GM21717 (cell line): ENCODE results near the gene KCNQ5.
"Not testable (repeated sequence)": the region's sequence is repeated elsewhere in the genome, so short reads cannot be mapped to it uniquely, and the experiment has no call there.

Source experiments
- ATAC-seq: cut with Tn5 transposase; IDR thresholded peaks from one replicate; pipeline ENCODE4 v1.9.1; 2021; ENCODE audit warnings: mild to moderate bottlenecking, moderate library complexity; ENCODE audit not compliant: unreplicated experiment

Gene KCNQ5

DNA sequence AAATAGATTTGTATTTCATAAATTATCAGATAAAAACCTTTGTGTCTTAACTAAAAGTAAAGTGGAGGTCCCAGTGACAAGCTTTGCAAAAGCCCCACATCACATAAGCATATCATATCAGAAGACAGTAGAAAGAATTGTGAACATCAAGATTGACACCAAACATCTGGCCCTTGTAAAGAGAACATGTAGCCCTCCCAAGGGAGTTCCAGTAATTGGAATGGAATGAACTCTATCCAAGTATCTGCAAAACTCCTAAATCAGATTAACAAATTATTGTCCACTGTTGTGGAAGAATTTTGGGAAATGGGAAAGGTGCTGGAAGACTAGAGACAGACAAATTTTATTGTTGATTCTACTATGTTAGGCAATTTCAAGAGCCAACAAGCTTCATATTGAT is 268.8 kb downstream of the KCNQ5 start:
- no peak for ATAC-seq

- no peak for ATAC-seq
Observed at GRCh38 chr6:72892901-72893300, 271.0 kb downstream of the KCNQ5 start.

- no peak for ATAC-seq
Observed at GRCh38 chr6:72894091-72894490, 272.2 kb downstream of the KCNQ5 start.

GRCh38 chr6:72898313-72898712 is 276.4 kb downstream of the KCNQ5 start:
- ATAC-seq, result not testable (repeated sequence)

DNA sequence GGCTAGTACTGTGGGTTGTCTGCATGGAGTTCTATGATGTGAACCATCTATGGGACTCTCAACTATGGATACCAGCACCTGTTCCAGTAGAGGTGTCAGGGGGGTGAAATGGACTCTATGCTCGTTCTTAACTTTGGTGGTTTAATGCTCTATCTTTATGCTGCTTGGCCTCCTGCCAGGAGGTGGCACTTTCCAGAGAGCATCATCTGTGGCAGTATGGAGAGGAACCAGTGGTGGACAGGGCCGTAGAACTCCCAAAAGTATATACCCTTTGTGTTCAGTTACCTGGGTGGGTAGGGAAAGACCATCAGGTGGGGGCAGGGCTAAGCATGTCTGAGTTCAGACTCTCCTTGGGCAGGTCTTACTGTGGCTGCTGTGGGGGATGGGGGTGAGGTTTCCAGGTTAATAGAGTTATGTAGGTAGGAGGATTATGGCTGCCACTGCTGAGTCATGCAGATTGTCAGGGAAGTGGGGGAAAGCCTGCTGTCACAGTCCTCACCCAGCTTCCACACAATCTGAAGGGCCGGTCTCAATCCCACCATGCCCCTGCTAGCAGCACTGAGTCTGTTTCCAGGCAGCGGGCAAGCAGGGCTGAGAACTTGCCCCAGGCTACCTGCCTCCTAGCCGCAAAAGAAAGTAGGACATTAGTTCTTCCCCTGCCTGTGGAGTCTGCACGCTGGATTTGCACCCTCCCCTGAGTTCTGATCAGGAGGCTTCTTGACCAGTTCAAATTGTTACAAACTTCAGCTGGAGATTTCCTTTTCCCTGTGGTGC is 284.0 kb downstream of the KCNQ5 start:
- ATAC-seq, result no peak

DNA sequence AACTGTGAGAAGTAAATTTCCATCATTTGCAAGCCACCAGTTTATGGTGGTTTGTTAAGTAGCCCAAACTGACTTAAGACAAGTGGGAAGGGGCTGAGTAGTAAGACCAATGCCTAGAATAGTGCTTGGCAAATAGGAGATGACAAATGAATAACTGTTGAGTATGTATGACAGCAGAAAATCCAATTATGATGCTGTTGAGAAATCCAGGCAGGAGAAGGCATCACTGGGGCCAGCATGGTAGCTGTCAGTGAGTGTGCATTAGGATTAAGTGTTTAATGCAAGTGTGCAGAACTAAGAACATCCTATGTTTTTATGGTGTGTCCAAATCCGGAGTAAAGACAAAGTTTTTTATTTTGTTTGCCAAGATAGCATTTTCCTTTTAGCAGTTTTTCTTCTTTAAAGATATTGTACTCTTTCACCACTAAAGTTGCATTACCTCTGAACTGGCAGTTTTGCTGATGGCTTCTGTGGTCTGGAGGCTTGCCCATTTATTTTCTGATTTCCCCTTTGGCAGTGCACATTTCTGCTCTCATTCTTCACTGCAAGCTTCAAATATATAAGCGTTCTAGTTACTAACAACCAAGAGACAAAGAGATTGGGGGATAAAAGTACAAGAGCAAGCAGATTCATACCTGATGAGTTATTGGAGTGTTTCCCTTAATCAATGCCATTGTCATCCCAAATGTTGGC is 289.7 kb downstream of the KCNQ5 start:
- no peak for ATAC-seq

- no peak for ATAC-seq
Observed at GRCh38 chr6:72913797-72914196, 291.9 kb downstream of the KCNQ5 start.

- ATAC-seq, result no peak
Observed at GRCh38 chr6:72916298-72916697, 294.4 kb downstream of the KCNQ5 start.

DNA sequence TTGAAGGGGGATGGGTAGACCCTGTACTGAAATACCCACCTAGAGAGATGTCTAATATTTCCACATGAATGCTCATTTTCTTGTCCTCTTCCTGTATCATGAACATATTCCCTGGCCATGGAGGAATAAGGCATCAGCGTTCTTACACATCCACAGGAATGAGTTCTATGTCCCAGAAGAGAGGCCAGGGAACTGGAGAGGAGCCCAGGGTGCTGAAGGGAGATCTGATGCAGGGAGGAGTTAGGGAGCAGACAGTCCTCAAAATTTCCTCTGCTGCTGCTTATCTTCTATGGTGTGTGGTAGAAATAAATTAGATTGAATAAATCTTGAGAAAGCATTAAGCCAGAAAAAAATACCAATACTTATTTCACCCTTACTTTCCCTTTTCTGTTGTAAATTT is 295.0 kb downstream of the KCNQ5 start:
- ATAC-seq, result no peak

- ATAC-seq, result no peak
Observed at GRCh38 chr6:72922401-72922800, 300.5 kb downstream of the KCNQ5 start.

DNA sequence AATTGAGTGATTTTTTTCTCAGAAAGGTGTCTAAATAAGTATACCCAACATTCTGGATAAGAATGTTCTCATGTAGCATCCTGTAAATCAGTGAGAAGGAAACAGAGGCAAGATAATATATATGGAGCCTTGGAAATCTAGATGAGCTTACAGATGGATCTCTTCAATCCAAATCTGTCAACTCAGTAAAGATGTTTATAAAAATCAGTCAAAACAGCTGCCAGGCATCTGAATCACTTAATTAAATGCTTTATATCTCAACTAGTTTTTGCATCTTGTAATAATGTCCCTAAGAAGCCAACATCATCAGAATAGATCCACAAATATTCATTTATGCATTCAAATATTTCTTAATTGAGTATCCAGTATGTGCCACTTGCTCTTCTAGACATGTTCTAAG is 303.3 kb downstream of the KCNQ5 start:
- no peak for ATAC-seq

DNA sequence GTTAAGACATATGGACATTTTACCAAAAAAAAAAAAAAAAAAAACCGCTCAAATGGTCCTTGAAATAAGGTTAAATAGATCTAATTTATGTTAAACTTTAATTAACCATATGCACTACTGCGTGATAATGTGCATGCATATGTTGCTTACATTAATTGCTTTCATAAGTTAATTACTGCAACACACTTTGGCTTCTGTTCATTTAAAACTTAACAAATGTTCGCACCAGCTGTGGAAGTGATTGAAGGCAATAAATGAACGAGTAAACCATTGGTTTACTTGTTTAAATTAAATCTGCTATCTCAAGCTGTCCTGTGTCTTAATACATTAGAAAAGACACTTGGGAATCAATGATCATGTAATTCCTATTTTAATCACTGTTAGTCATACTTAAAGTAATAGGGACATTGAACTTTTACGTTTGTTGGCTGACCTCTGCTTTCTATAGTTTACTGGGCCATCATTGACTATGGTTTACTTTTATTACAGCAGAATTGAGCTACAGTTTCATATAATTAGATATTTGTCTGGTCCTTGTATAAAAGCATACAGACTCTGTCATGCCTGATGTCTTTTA is 308.8 kb downstream of the KCNQ5 start:
- no peak for ATAC-seq

DNA sequence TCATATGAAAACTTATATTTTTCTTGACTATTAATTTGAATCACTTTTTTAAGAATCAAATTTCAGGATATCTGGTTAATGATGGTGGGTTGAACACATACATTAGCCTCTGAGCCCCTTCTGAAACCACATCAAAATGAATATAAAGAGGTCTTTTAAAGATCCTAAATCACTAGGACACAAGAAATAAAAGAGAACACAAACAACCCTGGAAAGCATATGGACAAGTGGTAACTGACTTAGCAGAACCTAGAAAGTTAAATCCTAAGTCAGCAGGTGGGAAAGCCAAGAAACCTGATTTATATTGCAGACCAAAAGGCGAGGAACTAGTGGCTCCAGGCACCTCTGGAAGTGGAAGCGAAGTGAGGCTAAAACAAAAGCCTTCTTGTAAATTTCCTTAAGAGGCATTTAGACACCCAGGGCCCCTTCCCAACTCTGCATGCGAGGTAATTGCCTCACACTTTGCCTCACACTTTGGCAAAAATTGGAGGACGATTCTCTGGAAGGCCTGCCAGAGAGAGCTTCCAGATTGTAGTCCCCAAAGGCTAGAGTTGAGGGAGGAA is 309.5 kb downstream of the KCNQ5 start:
- no peak for ATAC-seq

GRCh38 chr6:72933233-72933632 is 311.4 kb downstream of the KCNQ5 start:
- no peak for ATAC-seq

DNA sequence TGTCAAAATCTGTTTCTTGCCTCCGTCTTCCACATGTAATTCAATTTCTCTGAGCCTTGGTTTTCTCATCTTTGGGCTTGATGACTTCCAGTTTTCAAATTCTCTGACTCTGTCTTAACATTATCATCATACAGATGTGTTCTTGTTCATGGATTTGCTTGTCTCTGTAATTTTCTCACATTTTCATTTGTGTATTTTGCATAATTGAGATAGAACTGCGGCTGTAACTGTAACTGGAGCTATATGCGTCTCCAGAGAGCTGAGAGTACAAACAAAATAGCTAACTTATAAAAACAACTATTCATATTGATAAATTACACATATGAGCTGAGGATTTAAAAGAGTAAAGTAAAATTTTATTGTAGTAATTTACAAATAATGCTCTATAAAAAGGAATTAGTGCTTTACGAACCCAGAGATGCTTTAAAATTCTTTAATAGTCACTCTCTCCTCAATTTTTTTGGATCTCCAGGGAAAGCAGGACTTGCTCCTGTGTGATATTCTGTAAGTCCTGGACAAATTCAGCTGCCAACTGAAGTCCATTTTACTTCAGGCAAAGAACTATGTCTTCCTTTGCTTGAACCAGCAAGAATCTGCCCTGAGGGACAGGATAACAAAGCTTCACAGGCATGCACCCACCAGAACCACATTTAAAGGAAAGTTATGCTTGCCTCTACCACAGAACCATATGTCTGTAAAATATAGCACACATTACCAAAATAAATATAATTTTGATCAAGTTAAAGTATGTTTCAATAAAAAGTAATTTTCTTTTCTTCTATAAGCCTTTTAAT is 315.1 kb downstream of the KCNQ5 start:
- ATAC-seq, result no peak

GRCh38 chr6:72938104-72938503 is 316.2 kb downstream of the KCNQ5 start:
- ATAC-seq, result no peak

- ATAC-seq, result no peak
Observed at GRCh38 chr6:72939004-72939403, 317.1 kb downstream of the KCNQ5 start.

GRCh38 chr6:72940265-72940664 is 318.4 kb downstream of the KCNQ5 start:
- ATAC-seq, result no peak

DNA sequence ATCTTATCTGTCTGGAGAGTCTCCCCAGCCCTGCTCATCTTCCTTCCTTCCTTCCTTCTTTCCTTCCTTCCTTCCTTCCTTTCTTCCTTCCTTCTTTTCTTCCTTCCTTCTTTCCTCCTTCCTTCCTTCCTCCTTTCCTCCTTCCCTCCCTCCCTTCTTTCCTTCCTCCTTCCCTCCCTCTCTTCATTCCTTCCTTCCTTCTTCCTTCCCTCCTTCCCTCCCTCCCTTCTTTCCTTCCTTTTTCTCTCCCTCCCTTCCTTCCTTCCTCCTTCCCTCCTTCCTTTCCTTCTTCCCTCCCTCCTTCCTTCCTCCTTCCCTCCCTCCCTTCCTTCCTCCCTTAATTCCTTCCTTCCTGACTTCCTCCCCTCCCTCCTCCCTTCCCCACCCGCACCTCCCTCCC is 319.4 kb downstream of the KCNQ5 start:
- ATAC-seq, result no peak

GRCh38 chr6:72941751-72942150 is 319.9 kb downstream of the KCNQ5 start:
- ATAC-seq, result no peak

DNA sequence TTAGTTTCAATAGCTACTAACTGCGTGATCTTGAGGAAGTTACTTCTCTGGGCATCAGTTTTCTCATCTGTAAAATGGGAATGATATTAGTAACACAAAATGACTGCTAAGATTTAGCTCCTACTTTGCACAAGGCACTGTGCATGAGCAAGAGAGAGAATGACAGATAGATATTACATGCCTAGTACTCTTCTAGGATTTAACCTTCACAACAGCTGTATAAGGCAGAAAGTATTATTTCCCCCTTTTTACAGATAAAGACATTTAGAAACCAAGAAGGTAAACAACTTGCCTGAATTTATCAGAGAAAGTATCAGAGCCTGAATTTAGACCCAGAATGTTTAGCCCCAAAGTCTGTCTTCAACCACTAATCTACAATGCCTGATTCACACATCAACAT is 321.8 kb downstream of the KCNQ5 start:
- no peak for ATAC-seq
